IPS-15b (cell line): ENCODE measurements around the gene GRM7.

Experiments used
- H3K27me3 ChIP-seq: one replicate; pipeline ENCODE4 v1.6.1; 2013; ENCODE audit warnings: low read length; ENCODE audit not compliant: control insufficient read depth, insufficient read depth
- H3K36me3 ChIP-seq: one replicate; pipeline ENCODE4 v1.6.1; 2013; ENCODE audit warnings: low read length; ENCODE audit not compliant: control insufficient read depth, insufficient read depth
- H3K4me1 ChIP-seq: one replicate; pipeline ENCODE4 v1.6.1; 2013; ENCODE audit warnings: mild to moderate bottlenecking, low read length; ENCODE audit not compliant: control insufficient read depth, insufficient read depth
- H3K4me3 ChIP-seq: one replicate; pipeline ENCODE4 v1.5.1; 2013; ENCODE audit warnings: low read depth, low read length
- H3K9ac ChIP-seq: one replicate; pipeline ENCODE4 v1.6.1; 2013; ENCODE audit warnings: low read depth, mild to moderate bottlenecking, low read length
- H3K9me3 ChIP-seq: one replicate; pipeline ENCODE4 v1.6.1; 2013; ENCODE audit warnings: mild to moderate bottlenecking, low read length; ENCODE audit not compliant: control insufficient read depth, insufficient read depth

The GRM7 gene

GRCh38 chr3:7646851-7647250 lies 785.9 kb downstream of the GRM7 start:
- no peak overlapping the region for H3K4me3 ChIP-seq
- H3K4me1 ChIP-seq: no peaks in the 10 kb centered on the region
- no peak overlapping the region for H3K9ac ChIP-seq

GRCh38 chr3:7650466-7650865 lies 789.6 kb downstream of the GRM7 start:
- Histone ChIP-seq H3K36me3 (no peaks in the 10 kb centered on the region), H3K4me1 (no peaks in the 10 kb centered on the region), H3K27me3 (no peaks in the 10 kb centered on the region), H3K9me3 (no peaks in the 10 kb centered on the region), H3K9ac (no peak overlapping the region), H3K4me3 (no peak overlapping the region)

More at GRCh38 chr3:7646851-7647250, 785.9 kb downstream of the GRM7 start:
- no peaks in the 10 kb centered on the region for H3K27me3 ChIP-seq
- no peaks in the 10 kb centered on the region for H3K9me3 ChIP-seq
- H3K36me3 ChIP-seq: no peaks in the 10 kb centered on the region

GRCh38 chr3:7651274-7651673 lies 790.4 kb downstream of the GRM7 start:
- H3K4me3 ChIP-seq: no peak overlapping the region
- no peak overlapping the region for H3K9ac ChIP-seq
- no peaks in the 10 kb centered on the region for H3K9me3 ChIP-seq
- no peaks in the 10 kb centered on the region for H3K4me1 ChIP-seq
- H3K27me3 ChIP-seq: no peaks in the 10 kb centered on the region
- H3K36me3 ChIP-seq: no peaks in the 10 kb centered on the region

GRCh38 chr3:7657214-7658112 lies 796.5 kb downstream of the GRM7 start:
- H3K4me1 ChIP-seq: no peaks in the 10 kb centered on the region
- H3K9ac ChIP-seq: no peak overlapping the region
- H3K9me3 ChIP-seq: no peaks in the 10 kb centered on the region
- no peaks in the 10 kb centered on the region for H3K36me3 ChIP-seq
- H3K4me3 ChIP-seq: no peak overlapping the region
- no peaks in the 10 kb centered on the region for H3K27me3 ChIP-seq

- Histone ChIP-seq H3K4me3 (no peak overlapping the region), H3K27me3 (no peaks in the 10 kb centered on the region)
These were observed 797.4 kb downstream of the GRM7 start for GRCh38 chr3:7658294-7658693.

GRCh38 chr3:7659079-7659478 lies 798.2 kb downstream of the GRM7 start:
- Histone ChIP-seq H3K4me1 (no peaks in the 10 kb centered on the region), H3K9ac (no peak overlapping the region), H3K9me3 (no peaks in the 10 kb centered on the region), H3K4me3 (no peak overlapping the region), H3K27me3 (no peaks in the 10 kb centered on the region), H3K36me3 (no peaks in the 10 kb centered on the region)

More at GRCh38 chr3:7658294-7658693, 797.4 kb downstream of the GRM7 start:
- Histone ChIP-seq H3K4me1 (no peaks in the 10 kb centered on the region), H3K9me3 (no peaks in the 10 kb centered on the region), H3K9ac (no peak overlapping the region), H3K36me3 (no peaks in the 10 kb centered on the region)

- no peak overlapping the region for H3K9ac ChIP-seq
- H3K4me3 ChIP-seq: no peak overlapping the region
- no peaks in the 10 kb centered on the region for H3K4me1 ChIP-seq
- H3K27me3 ChIP-seq: no peaks in the 10 kb centered on the region
- no peaks in the 10 kb centered on the region for H3K9me3 ChIP-seq
- H3K36me3 ChIP-seq: no peaks in the 10 kb centered on the region
These were observed 802.9 kb downstream of the GRM7 start for GRCh38 chr3:7663771-7664170.

- no peaks in the 10 kb centered on the region for H3K9me3 ChIP-seq
These were observed 806.9 kb downstream of the GRM7 start for GRCh38 chr3:7667774-7668173.

GRCh38 chr3:7669641-7670040 lies 808.7 kb downstream of the GRM7 start:
- no peak overlapping the region for H3K9ac ChIP-seq
- H3K36me3 ChIP-seq: no peaks in the 10 kb centered on the region
- H3K27me3 ChIP-seq: no peaks in the 10 kb centered on the region
- no peaks in the 10 kb centered on the region for H3K9me3 ChIP-seq
- H3K4me3 ChIP-seq: no peak overlapping the region
- no peaks in the 10 kb centered on the region for H3K4me1 ChIP-seq

More at GRCh38 chr3:7667774-7668173, 806.9 kb downstream of the GRM7 start:
- no peaks in the 10 kb centered on the region for H3K27me3 ChIP-seq
- H3K36me3 ChIP-seq: no peaks in the 10 kb centered on the region
- no peak overlapping the region for H3K4me3 ChIP-seq
- H3K4me1 ChIP-seq: no peaks in the 10 kb centered on the region
- no peak overlapping the region for H3K9ac ChIP-seq

GRCh38 chr3:7678521-7678920 lies 817.6 kb downstream of the GRM7 start:
- Histone ChIP-seq H3K9ac (no peak overlapping the region), H3K9me3 (no peaks in the 10 kb centered on the region), H3K4me1 (peaks cover 9% of the 10 kb centered on the region), H3K27me3 (no peaks in the 10 kb centered on the region), H3K4me3 (no peak overlapping the region), H3K36me3 (no peaks in the 10 kb centered on the region)

- Histone ChIP-seq H3K9me3 (no peaks in the 10 kb centered on the region), H3K27me3 (no peaks in the 10 kb centered on the region), H3K4me1 (peaks cover 15% of the 10 kb centered on the region), H3K4me3 (no peak overlapping the region), H3K36me3 (no peaks in the 10 kb centered on the region), H3K9ac (no peak overlapping the region)
These were observed 821.9 kb downstream of the GRM7 start for GRCh38 chr3:7682822-7683229.

GRCh38 chr3:7683426-7683825 lies 822.5 kb downstream of the GRM7 start:
- H3K36me3 ChIP-seq: no peaks in the 10 kb centered on the region
- peaks cover 15% of the 10 kb centered on the region for H3K4me1 ChIP-seq
- no peak overlapping the region for H3K4me3 ChIP-seq
- no peaks in the 10 kb centered on the region for H3K27me3 ChIP-seq
- H3K9ac ChIP-seq: peak overlapping the region; percentile 26
- no peaks in the 10 kb centered on the region for H3K9me3 ChIP-seq
